ENCODE data around the gene DCTN4.

Gene DCTN4

DNA sequence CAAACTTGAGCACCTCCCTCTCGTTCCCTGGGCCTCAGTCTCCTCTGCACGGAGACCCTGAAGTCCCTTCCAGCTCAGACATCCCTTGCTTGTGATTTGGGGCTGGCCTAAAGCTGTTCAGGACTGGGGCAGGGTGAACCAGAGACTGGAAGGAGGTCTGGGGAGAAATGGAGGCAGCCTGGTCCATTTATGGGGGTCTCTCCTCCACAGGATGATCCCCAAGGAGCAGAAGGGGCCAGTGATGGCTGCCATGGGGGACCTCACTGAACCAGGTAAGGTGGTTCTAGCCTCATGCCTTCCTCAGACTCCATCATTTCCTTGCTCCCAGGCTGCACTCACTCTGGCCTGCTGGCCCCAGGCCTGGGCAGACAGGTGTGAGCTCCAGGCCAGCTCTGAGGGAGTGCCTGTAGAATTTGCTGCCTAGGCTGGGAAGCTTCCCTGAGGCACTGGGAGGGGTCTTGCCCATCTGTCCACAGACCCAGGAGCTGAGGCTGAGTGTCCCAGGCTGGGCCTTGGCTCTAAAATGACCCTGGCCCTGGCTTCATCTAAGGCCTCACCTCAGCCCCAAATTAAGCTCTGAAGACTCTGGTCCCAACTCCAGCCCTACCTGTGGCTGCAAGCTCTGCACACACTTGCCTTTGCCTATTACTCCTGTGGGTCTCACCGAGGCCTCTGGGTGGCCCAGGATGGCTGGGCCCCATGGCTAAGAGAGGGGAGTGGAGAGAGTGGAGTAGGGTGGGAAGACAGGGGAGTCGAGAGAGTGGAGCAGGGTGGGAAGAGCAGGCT, 95.9 kb downstream of the DCTN4 start:
- Histone ChIP-seq H3K4me3 (ENCODE audit: low read depth, low read length) (no peak overlapping the region), H3K36me3 (no peaks in the 10 kb centered on the region), H3K4me1 (peaks cover 4% of the 10 kb centered on the region), H3K9me3 (no peaks in the 10 kb centered on the region), H3K27me3 (no peaks in the 10 kb centered on the region)
- TF ChIP-seq, protein P1, sequence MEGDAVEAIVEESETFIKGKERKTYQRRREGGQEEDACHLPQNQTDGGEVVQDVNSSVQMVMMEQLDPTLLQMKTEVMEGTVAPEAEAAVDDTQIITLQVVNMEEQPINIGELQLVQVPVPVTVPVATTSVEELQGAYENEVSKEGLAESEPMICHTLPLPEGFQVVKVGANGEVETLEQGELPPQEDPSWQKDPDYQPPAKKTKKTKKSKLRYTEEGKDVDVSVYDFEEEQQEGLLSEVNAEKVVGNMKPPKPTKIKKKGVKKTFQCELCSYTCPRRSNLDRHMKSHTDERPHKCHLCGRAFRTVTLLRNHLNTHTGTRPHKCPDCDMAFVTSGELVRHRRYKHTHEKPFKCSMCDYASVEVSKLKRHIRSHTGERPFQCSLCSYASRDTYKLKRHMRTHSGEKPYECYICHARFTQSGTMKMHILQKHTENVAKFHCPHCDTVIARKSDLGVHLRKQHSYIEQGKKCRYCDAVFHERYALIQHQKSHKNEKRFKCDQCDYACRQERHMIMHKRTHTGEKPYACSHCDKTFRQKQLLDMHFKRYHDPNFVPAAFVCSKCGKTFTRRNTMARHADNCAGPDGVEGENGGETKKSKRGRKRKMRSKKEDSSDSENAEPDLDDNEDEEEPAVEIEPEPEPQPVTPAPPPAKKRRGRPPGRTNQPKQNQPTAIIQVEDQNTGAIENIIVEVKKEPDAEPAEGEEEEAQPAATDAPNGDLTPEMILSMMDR (IDR thresholded peaks at IDR 0.05; ENCODE audit: low read depth, low read length), result no peak
- DNase-seq, result no peak

DNA sequence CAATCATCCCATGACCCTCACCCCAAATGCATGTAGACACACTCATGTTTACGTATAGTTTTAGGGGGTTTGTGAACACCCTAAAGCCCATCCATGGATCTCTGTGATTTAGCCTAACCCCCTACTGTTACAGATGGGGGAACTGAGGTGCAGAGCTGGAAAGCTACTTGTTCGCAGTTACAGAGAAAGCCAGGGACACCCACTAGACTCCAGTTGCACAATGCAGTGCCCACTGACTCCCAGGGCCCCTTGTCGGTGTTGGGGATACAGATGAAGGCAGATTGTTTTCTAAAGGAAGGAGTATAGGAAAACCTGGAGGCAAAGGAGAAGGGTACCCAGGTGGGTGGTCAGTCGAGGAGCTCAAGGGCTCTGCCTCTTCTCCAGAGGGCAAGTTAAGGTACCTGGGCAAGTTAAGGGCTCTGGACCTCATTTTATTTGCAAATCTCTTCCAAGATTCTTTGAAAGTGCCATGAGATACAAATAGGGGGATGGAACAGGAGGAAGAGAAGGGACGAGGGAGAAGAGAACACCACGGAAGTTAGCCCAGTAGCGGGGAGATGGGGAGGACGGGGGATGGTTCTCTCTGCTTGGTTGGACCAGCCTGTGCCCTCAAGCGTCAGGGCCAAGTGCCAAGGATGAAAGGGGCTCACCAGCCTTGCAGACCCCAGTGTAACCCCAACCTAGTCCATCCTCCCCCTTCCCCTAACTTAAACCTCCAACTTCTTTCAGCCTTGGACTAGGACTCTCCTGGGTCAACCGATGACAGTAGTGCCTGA, 96.8 kb downstream of the DCTN4 start:
- Histone ChIP-seq H3K27me3 (no peaks in the 10 kb centered on the region), H3K36me3 (no peaks in the 10 kb centered on the region), H3K4me3 (ENCODE audit: low read depth, low read length) (no peak overlapping the region), H3K4me1 (peaks cover 8% of the 10 kb centered on the region), H3K9me3 (no peaks in the 10 kb centered on the region)
- no peak for DNase-seq
- TF ChIP-seq, protein P1 (IDR thresholded peaks at IDR 0.05; ENCODE audit: low read depth, low read length), result no peak

DNA sequence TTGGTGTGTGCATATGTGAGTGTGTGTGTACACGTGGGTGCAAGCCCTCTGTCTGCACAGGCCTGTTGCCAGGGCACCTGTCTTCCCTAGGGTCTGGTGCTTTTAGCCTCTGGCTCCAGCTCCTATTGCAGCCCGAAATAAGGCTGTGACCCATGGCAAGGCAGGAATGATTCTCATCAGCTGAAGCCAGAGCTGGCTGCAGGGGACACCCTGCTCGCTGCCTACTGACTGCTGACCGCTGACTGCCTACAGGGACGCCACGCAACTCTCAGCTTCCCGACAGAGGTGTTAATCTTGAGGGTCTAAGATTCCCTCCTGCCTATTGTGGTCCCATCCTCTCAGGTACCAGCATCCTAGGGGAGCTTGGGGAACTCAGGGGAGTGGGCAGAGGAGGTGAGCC, 97.7 kb downstream of the DCTN4 start, which contains the start of gene MYOZ3:
TSS of gene MYOZ3 (plus strand) at position 166 of the 400 bp plus-strand sequence. CDS start 1,691 bp downstream, outside the sequence.
- no peaks in the 10 kb centered on the region for H3K36me3 ChIP-seq
- H3K4me1 ChIP-seq, result peaks cover 10% of the 10 kb centered on the region
- DNase-seq, result no peak
- TF ChIP-seq, protein P1 (IDR thresholded peaks at IDR 0.05; ENCODE audit: low read depth, low read length), result no peak
- no peaks in the 10 kb centered on the region for H3K27me3 ChIP-seq
- H3K4me3 ChIP-seq (ENCODE audit: low read depth, low read length), result no peak within 1 kb of the TSS
- no peaks in the 10 kb centered on the region for H3K9me3 ChIP-seq

DNA sequence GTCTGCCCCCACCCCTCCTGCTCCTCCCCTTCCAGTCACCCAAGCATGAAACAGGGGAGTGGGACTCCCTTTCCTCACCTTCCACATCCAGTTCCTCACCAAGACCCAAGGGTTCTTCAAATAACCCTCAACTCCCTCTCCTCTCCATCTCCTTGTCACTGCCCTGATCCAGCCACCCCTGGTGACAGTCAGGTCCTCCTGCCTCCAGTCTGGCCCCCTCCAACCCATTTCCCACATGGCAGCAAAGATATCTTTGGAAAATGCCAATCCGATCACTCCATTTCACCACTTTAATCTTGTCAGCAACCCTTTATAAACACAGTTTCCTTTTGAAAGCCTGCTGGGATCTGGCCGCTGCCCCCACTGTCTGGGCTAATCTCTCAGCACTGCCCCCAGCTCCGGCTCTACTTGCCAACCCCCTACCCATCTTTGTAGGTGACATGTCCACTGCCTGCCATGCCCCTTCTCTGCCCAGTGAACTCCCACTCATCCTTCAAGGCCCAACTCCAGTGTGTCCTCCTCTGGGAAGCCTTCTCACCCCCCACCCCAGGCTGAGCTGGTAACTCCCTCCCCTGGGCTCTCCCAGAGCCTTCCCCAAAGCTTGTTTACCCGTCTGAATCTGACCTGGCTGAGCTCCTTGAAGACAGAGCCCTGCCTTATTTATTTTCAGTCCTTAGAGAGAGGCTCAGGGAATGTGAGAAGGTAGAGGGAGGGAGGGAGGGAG, 98.5 kb downstream of the DCTN4 start:
- H3K36me3 ChIP-seq, result no peaks in the 10 kb centered on the region
- DNase-seq, result no peak
- TF ChIP-seq, protein P1 (IDR thresholded peaks at IDR 0.05; ENCODE audit: low read depth, low read length), result no peak

DNA sequence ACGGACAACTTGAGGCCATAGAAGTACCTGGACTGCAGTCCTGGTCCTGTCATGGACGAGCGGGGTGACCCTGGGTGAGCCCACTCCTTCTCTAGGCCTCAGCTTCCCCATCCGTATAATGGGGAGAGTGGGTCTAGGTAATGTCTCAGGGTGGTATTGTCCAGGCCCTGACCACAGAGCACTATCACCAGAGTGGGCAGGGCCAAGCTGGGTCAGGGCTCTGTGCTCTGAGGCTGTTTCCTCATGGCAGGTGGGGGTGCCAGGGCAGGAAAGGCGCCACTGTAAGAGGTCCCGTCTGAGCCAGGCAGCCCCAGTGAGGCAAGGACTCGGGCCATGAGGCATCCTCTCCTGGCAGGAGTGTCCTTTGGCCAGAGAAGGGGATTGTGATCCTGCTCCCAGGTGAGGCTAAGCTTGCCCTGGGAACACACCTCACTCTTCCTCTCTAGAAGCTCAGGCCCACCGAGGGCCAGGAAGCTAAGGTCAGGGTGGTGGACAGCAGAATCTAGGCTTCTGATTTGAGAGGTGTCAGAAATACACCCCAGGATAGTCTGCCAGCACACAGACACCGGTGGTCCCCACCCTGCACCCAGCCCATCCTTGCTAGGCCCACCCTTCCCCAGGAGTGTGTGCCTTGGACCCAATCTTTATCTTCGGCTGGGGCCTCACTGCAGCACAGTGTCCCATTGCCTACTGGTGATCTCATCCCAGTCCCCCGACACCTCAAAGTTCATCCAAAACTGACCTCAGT, 99.3 kb downstream of the DCTN4 start:
- Histone ChIP-seq H3K4me1 (peaks cover 10% of the 10 kb centered on the region), H3K9me3 (no peaks in the 10 kb centered on the region), H3K36me3 (no peaks in the 10 kb centered on the region), H3K4me3 (ENCODE audit: low read depth, low read length) (no peak overlapping the region), H3K27me3 (no peaks in the 10 kb centered on the region)
- TF ChIP-seq, protein P1 (IDR thresholded peaks at IDR 0.05; ENCODE audit: low read depth, low read length), result no peak
- no peak for DNase-seq

More for the DNA sequence above, 98.5 kb downstream of the DCTN4 start:
- H3K27me3 ChIP-seq, result no peaks in the 10 kb centered on the region
- no peaks in the 10 kb centered on the region for H3K9me3 ChIP-seq
- no peak overlapping the region for H3K4me3 ChIP-seq (ENCODE audit: low read depth, low read length)
- peaks cover 10% of the 10 kb centered on the region for H3K4me1 ChIP-seq

All from BE2C (cell line).